Keratinocyte (primary cell): ENCODE measurements around the gene PRODH.

Experiments
- EZH2 ChIP-seq: IDR thresholded peaks from one replicate; pipeline ENCODE4 v1.6.1; 2012; ENCODE audit warnings: inconsistent platforms, mild to moderate bottlenecking, low read length, moderate library complexity
- TF ChIP-seq, protein P1 (sequence below), 3 experiments: IDR thresholded peaks in 1 of 3; conservative IDR thresholded peaks in 1 of 3; optimal IDR thresholded peaks in 1 of 3; 2 replicates in 2 of 3; 3 replicates in 1 of 3; pipeline versions ENCODE3 to v1.5.1; 2011; ENCODE audit warnings: low read length in 3 of 3, mild to moderate bottlenecking in 3 of 3, moderate library complexity in 2 of 3, control low read depth in 1 of 3, inconsistent platforms in 1 of 3; ENCODE audit not compliant: insufficient read depth in 2 of 3; ENCODE audit errors: extremely low read depth in 1 of 3

- TF ChIP-seq, protein P1, sequence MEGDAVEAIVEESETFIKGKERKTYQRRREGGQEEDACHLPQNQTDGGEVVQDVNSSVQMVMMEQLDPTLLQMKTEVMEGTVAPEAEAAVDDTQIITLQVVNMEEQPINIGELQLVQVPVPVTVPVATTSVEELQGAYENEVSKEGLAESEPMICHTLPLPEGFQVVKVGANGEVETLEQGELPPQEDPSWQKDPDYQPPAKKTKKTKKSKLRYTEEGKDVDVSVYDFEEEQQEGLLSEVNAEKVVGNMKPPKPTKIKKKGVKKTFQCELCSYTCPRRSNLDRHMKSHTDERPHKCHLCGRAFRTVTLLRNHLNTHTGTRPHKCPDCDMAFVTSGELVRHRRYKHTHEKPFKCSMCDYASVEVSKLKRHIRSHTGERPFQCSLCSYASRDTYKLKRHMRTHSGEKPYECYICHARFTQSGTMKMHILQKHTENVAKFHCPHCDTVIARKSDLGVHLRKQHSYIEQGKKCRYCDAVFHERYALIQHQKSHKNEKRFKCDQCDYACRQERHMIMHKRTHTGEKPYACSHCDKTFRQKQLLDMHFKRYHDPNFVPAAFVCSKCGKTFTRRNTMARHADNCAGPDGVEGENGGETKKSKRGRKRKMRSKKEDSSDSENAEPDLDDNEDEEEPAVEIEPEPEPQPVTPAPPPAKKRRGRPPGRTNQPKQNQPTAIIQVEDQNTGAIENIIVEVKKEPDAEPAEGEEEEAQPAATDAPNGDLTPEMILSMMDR (optimal IDR thresholded peaks at IDR 0.05 in 1 of 3, IDR thresholded peaks at IDR 0.05 in 1 of 3, conservative IDR thresholded peaks at IDR 0.05 in 1 of 3; ENCODE audit: extremely low read depth in 1 of 3, insufficient read depth in 2 of 3, low read length in 3 of 3) = no peak
- no peak for TF ChIP-seq EZH2
Measured at GRCh38 chr22:18929459-18929858, 6.6 kb downstream of the PRODH start.
